BE2C (cell line): ENCODE data around the gene PRR14.
A peak's percentile ranks its signal among the peaks of the same experiment; 100 is the strongest.

Source experiments
- DNase-seq: peaks from one replicate; pipeline ENCODE4 v3.0.0-alpha.2; 2020
- H3K27me3 ChIP-seq: fragments of 250-450 bp; sonication (Bioruptor Pico); 2 replicates; pipeline ENCODE4 v1.5.1; 2020; ENCODE audit warnings: mild to moderate bottlenecking
- H3K36me3 ChIP-seq: fragments of 250-450 bp; sonication (Bioruptor Pico); 2 replicates; pipeline ENCODE4 v1.5.1; 2020; ENCODE audit warnings: mild to moderate bottlenecking
- H3K4me1 ChIP-seq: fragments of 250-450 bp; sonication (Bioruptor Pico); 2 replicates; pipeline ENCODE4 v1.5.1; 2020
- H3K4me3 ChIP-seq: 2 replicates; pipeline ENCODE4 v1.5.1; 2011; ENCODE audit warnings: low read depth, low read length
- H3K9me3 ChIP-seq: fragments of 250-450 bp; sonication (Bioruptor Pico); 2 replicates; pipeline ENCODE4 v1.5.1; 2020
- CTCF ChIP-seq: IDR thresholded peaks from 2 replicates; pipeline ENCODE4 v1.5.1; 2012; ENCODE audit warnings: mild to moderate bottlenecking, low read depth, low read length

Gene PRR14

GRCh38 chr16:30667361-30667905, 16.7 kb downstream of the PRR14 start:
- H3K4me1 ChIP-seq: no peaks in the 10 kb centered on the region
- no peaks in the 10 kb centered on the region for H3K27me3 ChIP-seq
- TF ChIP-seq CTCF: no peak
- DNase-seq: no peak
- H3K4me3 ChIP-seq: no peak overlapping the region
- H3K9me3 ChIP-seq: no peaks in the 10 kb centered on the region
- H3K36me3 ChIP-seq: peaks cover 62% of the 10 kb centered on the region

GRCh38 chr16:30668393-30668792, 17.6 kb downstream of the PRR14 start:
- Histone ChIP-seq H3K4me1 (no peaks in the 10 kb centered on the region), H3K4me3 (no peak overlapping the region), H3K36me3 (peaks cover 52% of the 10 kb centered on the region), H3K27me3 (no peaks in the 10 kb centered on the region), H3K9me3 (no peaks in the 10 kb centered on the region)
- DNase-seq: no peak
- no peak for TF ChIP-seq CTCF

- no peak for DNase-seq
- Histone ChIP-seq H3K36me3 (peaks cover 48% of the 10 kb centered on the region), H3K4me1 (no peaks in the 10 kb centered on the region), H3K9me3 (no peaks in the 10 kb centered on the region), H3K27me3 (no peaks in the 10 kb centered on the region), H3K4me3 (no peak overlapping the region)
- no peak for TF ChIP-seq CTCF
These were observed 18.5 kb downstream of the PRR14 start for GRCh38 chr16:30669026-30669902.

GRCh38 chr16:30669903-30670824, 19.4 kb downstream of the PRR14 start:
- H3K4me1 ChIP-seq: no peaks in the 10 kb centered on the region
- no peaks in the 10 kb centered on the region for H3K9me3 ChIP-seq
- H3K4me3 ChIP-seq: no peak overlapping the region
- peak; percentile 20; the same call in 1 of the 2 replicates for TF ChIP-seq CTCF
- DNase-seq: no peak
- H3K36me3 ChIP-seq: peaks cover 40% of the 10 kb centered on the region
- no peaks in the 10 kb centered on the region for H3K27me3 ChIP-seq

- no peaks in the 10 kb centered on the region for H3K36me3 ChIP-seq
- no peaks in the 10 kb centered on the region for H3K27me3 ChIP-seq
- TF ChIP-seq CTCF: no peak
- H3K9me3 ChIP-seq: no peaks in the 10 kb centered on the region
- H3K4me3 ChIP-seq: no peak overlapping the region
- H3K4me1 ChIP-seq: no peaks in the 10 kb centered on the region
- no peak for DNase-seq
These were observed 24.4 kb downstream of the PRR14 start for GRCh38 chr16:30675143-30675542.
